T1000 (cell line): ENCODE measurements around the gene CLDN17.

Experiments used
- DNase-seq: peaks from one replicate; lab custom pipeline; 2025; ENCODE audit warnings: mixed read lengths; lab: John Stamatoyannopoulos, UW

CLDN17 gene

DNA sequence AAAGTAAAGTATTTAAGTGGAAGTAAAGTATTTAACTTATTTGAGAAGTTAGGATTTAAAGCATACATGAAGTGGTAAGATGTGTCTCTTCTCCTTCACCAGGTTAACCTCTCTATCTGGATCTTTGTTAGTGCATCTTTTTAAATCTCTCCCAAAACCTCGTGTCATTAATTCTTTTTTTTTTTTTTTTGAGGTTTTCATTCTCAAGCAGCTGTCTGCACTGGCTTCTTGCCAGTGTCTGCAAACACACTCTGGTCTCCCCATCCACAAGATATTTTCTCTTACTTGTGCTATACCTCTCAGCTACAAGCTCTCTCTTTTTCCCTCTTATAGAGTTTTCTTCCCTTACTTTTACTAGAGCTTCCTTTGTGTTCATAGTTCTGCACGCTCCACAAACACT is 49.0 kb downstream of the CLDN17 start:
- DNase-seq: no peak

DNA sequence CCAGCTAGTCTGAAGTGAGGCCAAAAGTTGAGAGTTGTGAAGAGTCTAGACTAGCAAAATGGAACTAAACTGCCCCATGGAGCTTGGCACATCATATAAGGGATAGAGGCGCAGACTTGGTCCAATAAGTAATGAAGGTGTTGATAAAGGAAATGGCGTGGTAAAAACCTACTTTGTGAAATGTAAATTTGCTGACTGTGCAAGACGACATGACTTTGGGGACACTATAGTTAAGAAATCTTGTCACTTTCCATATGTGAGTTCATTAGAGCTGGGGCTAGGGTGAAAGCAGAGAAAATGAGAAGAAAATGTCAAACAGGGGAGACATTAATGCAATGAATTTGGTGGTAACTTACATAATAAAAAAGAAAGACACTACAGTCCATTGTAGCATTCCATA is 50.1 kb downstream of the CLDN17 start:
- DNase-seq: no peak
